ENCODE measurements around the gene NHLRC1. TPM values are rescaled to one million over a fixed set of nuclear protein-coding genes. Genes with fewer than 3 reads are reported as not detected.

NHLRC1 gene
- total and polyA plus RNA-seq, 2 experiments from 2014 or later, result 1.1 TPM

DNA sequence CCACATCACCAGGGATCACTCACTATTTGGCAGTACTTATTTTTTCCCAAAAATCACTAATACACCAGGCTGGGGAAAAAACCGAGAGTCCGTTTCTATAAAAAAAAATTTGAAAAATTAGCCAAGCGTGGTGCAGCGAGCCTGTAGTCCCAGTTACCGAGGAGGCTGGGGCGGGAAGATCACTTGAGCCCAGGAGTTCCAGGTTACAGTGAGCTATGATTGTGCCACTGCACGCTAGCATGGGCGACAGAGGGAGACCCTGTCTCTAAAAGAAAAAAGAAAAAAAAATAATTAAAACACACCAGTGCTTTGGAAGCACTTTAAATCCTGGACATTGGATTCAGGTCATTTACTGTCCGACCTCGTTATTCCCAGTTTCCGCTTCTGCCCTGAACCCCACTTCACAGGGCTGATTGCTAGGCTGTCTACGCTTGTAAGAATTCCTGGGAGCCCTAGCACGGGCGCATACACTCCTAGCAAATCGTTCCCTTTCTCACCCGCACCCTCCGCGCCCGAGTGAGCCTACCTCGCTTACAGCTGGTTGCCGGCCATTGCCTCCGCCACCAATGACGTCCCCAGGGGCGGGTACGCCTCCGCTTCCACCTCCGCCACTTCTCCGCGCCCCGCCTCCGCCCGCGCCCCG is 32.2 kb upstream of the NHLRC1 start, which contains the start of gene TPMT:
Gene TPMT (minus strand): TSS at position 571 of the 643 bp plus-strand sequence. CDS start 5,950 bp downstream, outside the sequence.
- no peaks in the 10 kb centered on the region for H4K20me1 ChIP-seq (replicated peaks; ENCODE audit: insufficient read depth)
- peak within 1 kb of the TSS; percentile 99 for H3K27ac Mint-ChIP-seq

More for the DNA sequence above, 32.2 kb upstream of the NHLRC1 start, which contains the start of gene TPMT:
- Histone ChIP-seq H3K79me2 (replicated peaks; ENCODE audit: insufficient read depth) (peaks cover 7% of the 10 kb centered on the region; the same call in 1 of the 2 replicates), H3K36me3 (ENCODE audit: insufficient read depth) (no peaks in the 10 kb centered on the region; the same call in 1 of the 2 replicates), H3K27ac (ENCODE audit: low read depth) (peak within 1 kb of the TSS; percentile 71), H3K4me1 (ENCODE audit: insufficient read depth) (peaks cover 17% of the 10 kb centered on the region), H3K9me2 (ENCODE audit: insufficient read depth) (no peaks in the 10 kb centered on the region), H3K27me3 (ENCODE audit: insufficient read depth) (no peaks in the 10 kb centered on the region), H3F3A (replicated peaks; ENCODE audit: low read depth) (no peaks in the 10 kb centered on the region), H3K4me2 (peak within 1 kb of the TSS; percentile 91), H3K4me3 (peak within 1 kb of the TSS; percentile 87), H2AFZ (peak within 1 kb of the TSS; percentile 90)
- H3K4me1 Mint-ChIP-seq, result peaks cover 16% of the 10 kb centered on the region
- TF ChIP-seq EZH2phosphoT487 (IDR thresholded peaks at IDR 0.05; ENCODE audit: unreplicated experiment), result no peak
- TF ChIP-seq NANOG (IDR thresholded peaks at IDR 0.05; ENCODE audit: borderline replicate concordance), result no peak
- no peak for TF ChIP-seq ZNF331 (CRISPR knock-in tag; IDR thresholded peaks at IDR 0.05; ENCODE audit: low read depth)
- TF ChIP-seq, protein P1, sequence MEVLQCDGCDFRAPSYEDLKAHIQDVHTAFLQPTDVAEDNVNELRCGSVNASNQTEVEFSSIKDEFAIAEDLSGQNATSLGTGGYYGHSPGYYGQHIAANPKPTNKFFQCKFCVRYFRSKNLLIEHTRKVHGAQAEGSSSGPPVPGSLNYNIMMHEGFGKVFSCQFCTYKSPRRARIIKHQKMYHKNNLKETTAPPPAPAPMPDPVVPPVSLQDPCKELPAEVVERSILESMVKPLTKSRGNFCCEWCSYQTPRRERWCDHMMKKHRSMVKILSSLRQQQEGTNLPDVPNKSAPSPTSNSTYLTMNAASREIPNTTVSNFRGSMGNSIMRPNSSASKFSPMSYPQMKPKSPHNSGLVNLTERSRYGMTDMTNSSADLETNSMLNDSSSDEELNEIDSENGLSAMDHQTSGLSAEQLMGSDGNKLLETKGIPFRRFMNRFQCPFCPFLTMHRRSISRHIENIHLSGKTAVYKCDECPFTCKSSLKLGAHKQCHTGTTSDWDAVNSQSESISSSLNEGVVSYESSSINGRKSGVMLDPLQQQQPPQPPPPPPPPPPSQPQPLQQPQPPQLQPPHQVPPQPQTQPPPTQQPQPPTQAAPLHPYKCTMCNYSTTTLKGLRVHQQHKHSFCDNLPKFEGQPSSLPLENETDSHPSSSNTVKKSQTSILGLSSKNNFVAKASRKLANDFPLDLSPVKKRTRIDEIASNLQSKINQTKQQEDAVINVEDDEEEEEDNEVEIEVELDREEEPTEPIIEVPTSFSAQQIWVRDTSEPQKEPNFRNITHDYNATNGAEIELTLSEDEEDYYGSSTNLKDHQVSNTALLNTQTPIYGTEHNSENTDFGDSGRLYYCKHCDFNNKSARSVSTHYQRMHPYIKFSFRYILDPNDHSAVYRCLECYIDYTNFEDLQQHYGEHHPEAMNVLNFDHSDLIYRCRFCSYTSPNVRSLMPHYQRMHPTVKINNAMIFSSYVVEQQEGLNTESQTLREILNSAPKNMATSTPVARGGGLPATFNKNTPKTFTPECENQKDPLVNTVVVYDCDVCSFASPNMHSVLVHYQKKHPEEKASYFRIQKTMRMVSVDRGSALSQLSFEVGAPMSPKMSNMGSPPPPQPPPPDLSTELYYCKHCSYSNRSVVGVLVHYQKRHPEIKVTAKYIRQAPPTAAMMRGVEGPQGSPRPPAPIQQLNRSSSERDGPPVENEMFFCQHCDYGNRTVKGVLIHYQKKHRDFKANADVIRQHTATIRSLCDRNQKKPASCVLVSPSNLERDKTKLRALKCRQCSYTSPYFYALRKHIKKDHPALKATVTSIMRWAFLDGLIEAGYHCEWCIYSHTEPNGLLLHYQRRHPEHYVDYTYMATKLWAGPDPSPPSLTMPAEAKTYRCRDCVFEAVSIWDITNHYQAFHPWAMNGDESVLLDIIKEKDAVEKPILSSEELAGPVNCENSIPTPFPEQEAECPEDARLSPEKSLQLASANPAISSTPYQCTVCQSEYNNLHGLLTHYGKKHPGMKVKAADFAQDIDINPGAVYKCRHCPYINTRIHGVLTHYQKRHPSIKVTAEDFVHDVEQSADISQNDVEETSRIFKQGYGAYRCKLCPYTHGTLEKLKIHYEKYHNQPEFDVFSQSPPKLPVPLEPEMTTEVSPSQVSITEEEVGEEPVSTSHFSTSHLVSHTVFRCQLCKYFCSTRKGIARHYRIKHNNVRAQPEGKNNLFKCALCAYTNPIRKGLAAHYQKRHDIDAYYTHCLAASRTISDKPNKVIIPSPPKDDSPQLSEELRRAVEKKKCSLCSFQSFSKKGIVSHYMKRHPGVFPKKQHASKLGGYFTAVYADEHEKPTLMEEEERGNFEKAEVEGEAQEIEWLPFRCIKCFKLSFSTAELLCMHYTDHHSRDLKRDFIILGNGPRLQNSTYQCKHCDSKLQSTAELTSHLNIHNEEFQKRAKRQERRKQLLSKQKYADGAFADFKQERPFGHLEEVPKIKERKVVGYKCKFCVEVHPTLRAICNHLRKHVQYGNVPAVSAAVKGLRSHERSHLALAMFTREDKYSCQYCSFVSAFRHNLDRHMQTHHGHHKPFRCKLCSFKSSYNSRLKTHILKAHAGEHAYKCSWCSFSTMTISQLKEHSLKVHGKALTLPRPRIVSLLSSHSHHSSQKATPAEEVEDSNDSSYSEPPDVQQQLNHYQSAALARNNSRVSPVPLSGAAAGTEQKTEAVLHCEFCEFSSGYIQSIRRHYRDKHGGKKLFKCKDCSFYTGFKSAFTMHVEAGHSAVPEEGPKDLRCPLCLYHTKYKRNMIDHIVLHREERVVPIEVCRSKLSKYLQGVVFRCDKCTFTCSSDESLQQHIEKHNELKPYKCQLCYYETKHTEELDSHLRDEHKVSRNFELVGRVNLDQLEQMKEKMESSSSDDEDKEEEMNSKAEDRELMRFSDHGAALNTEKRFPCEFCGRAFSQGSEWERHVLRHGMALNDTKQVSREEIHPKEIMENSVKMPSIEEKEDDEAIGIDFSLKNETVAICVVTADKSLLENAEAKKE (CRISPR knock-in tag; IDR thresholded peaks at IDR 0.05), result no peak
- TF ChIP-seq STAT1 (IDR thresholded peaks at IDR 0.05; ENCODE audit: unreplicated experiment), result no peak
- TF ChIP-seq EZH2 (IDR thresholded peaks at IDR 0.05; ENCODE audit: low read depth, unreplicated experiment), result no peak
- TF ChIP-seq JUNB (IDR thresholded peaks at IDR 0.05; ENCODE audit: unreplicated experiment), result no peak
- TF ChIP-seq, protein P2, sequence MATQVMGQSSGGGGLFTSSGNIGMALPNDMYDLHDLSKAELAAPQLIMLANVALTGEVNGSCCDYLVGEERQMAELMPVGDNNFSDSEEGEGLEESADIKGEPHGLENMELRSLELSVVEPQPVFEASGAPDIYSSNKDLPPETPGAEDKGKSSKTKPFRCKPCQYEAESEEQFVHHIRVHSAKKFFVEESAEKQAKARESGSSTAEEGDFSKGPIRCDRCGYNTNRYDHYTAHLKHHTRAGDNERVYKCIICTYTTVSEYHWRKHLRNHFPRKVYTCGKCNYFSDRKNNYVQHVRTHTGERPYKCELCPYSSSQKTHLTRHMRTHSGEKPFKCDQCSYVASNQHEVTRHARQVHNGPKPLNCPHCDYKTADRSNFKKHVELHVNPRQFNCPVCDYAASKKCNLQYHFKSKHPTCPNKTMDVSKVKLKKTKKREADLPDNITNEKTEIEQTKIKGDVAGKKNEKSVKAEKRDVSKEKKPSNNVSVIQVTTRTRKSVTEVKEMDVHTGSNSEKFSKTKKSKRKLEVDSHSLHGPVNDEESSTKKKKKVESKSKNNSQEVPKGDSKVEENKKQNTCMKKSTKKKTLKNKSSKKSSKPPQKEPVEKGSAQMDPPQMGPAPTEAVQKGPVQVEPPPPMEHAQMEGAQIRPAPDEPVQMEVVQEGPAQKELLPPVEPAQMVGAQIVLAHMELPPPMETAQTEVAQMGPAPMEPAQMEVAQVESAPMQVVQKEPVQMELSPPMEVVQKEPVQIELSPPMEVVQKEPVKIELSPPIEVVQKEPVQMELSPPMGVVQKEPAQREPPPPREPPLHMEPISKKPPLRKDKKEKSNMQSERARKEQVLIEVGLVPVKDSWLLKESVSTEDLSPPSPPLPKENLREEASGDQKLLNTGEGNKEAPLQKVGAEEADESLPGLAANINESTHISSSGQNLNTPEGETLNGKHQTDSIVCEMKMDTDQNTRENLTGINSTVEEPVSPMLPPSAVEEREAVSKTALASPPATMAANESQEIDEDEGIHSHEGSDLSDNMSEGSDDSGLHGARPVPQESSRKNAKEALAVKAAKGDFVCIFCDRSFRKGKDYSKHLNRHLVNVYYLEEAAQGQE (IDR thresholded peaks at IDR 0.05; ENCODE audit: unreplicated experiment), result no peak
- TF ChIP-seq, protein P3, sequence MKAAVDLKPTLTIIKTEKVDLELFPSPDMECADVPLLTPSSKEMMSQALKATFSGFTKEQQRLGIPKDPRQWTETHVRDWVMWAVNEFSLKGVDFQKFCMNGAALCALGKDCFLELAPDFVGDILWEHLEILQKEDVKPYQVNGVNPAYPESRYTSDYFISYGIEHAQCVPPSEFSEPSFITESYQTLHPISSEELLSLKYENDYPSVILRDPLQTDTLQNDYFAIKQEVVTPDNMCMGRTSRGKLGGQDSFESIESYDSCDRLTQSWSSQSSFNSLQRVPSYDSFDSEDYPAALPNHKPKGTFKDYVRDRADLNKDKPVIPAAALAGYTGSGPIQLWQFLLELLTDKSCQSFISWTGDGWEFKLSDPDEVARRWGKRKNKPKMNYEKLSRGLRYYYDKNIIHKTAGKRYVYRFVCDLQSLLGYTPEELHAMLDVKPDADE (IDR thresholded peaks at IDR 0.05), result no peak
- peak; percentile 57; the same call in 1 of the 2 replicates for TF ChIP-seq POLR2AphosphoS5 (IDR thresholded peaks at IDR 0.05; ENCODE audit: low read depth)
- peak; percentile 80 for TF ChIP-seq CREB1 (CRISPR knock-in tag; IDR thresholded peaks at IDR 0.05; ENCODE audit: low read depth)
- TF ChIP-seq ZNF114 (CRISPR knock-in tag; IDR thresholded peaks at IDR 0.05), result no peak
- TF ChIP-seq, protein P4, sequence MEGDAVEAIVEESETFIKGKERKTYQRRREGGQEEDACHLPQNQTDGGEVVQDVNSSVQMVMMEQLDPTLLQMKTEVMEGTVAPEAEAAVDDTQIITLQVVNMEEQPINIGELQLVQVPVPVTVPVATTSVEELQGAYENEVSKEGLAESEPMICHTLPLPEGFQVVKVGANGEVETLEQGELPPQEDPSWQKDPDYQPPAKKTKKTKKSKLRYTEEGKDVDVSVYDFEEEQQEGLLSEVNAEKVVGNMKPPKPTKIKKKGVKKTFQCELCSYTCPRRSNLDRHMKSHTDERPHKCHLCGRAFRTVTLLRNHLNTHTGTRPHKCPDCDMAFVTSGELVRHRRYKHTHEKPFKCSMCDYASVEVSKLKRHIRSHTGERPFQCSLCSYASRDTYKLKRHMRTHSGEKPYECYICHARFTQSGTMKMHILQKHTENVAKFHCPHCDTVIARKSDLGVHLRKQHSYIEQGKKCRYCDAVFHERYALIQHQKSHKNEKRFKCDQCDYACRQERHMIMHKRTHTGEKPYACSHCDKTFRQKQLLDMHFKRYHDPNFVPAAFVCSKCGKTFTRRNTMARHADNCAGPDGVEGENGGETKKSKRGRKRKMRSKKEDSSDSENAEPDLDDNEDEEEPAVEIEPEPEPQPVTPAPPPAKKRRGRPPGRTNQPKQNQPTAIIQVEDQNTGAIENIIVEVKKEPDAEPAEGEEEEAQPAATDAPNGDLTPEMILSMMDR (conservative IDR thresholded peaks at IDR 0.05; ENCODE audit: low read depth in 2 of 2), result no peak
- DNase-seq (ENCODE audit: low spot score) (peak; percentile 19), ATAC-seq (peak; percentile 80)
- H3K27me3 Mint-ChIP-seq (ENCODE audit: insufficient read depth, low read depth, poor library complexity), result peaks cover 7% of the 10 kb centered on the region
- H3K9me3 Mint-ChIP-seq, result no peaks in the 10 kb centered on the region
- H3K36me3 Mint-ChIP-seq (ENCODE audit: low read depth), result peaks cover 4% of the 10 kb centered on the region
- peak within 1 kb of the TSS; percentile 99 for H3K4me3 Mint-ChIP-seq

Data from GM23338 (cell line).